NCI-H1092 (cell line): ENCODE results near the gene TMEM165.
"Not testable (repeated sequence)": the region's sequence is repeated elsewhere in the genome, so short reads cannot be mapped to it uniquely, and the experiment has no call there.

Source experiments
- DNase-seq: peaks from one replicate; lab custom pipeline; 2025; lab: John Stamatoyannopoulos, UW

TMEM165 gene

GRCh38 chr4:55395529-55396307 lies at the start of gene TMEM165:
Gene TMEM165 (plus strand): TSS chr4:55395957. CDS start chr4:55396190, 233 bp downstream.
- peak; percentile 80 for DNase-seq

DNA sequence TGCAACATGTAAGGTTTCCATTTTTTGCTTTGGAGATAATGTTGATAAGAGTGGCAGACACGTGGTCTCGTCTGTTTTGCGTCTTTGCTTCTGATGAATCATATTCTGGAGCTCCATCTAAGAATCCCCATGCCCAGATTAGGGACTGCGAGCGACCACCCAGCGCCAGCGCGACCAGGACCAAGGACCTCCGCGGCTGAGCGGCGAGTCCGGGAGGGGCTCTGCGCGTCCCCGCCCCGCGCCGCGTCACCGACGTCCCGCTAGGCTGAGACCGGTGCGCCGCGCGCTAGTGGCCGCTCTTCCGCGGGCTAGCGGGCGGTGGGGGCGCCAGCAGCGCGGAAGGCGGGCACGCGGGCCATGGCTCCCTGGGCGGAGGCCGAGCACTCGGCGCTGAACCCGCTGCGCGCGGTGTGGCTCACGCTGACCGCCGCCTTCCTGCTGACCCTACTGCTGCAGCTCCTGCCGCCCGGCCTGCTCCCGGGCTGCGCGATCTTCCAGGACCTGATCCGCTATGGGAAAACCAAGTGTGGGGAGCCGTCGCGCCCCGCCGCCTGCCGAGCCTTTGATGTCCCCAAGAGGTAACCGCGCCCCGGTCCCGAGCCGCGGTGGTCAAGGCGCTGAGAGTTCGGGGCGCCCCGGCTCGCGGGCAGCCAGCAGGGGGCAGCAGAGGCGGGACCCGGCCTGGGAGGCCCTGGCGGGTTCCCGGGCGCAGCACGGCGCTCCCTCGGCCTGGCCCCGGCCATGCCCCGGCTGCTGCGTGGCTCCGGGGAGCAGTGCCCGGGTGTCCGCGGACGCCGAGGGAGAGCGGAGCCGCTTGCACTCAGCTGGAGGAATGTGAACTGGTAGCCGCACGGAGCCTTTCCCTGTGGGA lies 49.5 kb upstream of the TMEM165 start, which contains the start of gene SRD5A3:
Gene SRD5A3, plus strand, starts transcription at position 263 of the 871 bp plus-strand sequence. Its CDS starts 95 bp downstream, at position 358.
- peak; percentile 78 for DNase-seq

- DNase-seq, result no peak
Observed at GRCh38 chr4:55346851-55347255, 48.9 kb upstream of the TMEM165 start.

GRCh38 chr4:55347610-55348228 lies 48.0 kb upstream of the TMEM165 start:
- DNase-seq, result no peak

DNA sequence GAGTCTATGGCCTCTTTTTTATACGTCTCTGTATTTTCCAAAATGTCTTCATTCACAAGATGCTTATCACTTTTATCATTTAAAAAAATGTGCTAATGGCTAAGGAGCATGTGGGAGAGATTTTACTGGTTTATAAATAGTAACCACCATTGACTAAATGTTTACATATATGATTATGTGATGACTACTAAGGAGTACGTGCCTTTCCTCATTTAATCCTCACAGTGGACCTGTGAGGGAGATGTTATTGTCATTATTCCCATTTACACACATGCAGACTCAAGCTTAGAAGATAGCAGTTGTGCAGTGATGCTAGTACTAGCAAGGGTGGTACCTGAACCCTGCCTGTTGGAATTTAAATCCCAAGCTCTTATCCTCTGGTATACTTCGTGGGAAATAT lies 47.3 kb upstream of the TMEM165 start:
- DNase-seq, result no peak

- DNase-seq, result not testable (repeated sequence)
Observed at GRCh38 chr4:55350870-55351269, 44.9 kb upstream of the TMEM165 start.

- no peak for DNase-seq
Observed at GRCh38 chr4:55351824-55352223, 43.9 kb upstream of the TMEM165 start.

GRCh38 chr4:55352726-55353125 lies 43.0 kb upstream of the TMEM165 start:
- no peak for DNase-seq

DNA sequence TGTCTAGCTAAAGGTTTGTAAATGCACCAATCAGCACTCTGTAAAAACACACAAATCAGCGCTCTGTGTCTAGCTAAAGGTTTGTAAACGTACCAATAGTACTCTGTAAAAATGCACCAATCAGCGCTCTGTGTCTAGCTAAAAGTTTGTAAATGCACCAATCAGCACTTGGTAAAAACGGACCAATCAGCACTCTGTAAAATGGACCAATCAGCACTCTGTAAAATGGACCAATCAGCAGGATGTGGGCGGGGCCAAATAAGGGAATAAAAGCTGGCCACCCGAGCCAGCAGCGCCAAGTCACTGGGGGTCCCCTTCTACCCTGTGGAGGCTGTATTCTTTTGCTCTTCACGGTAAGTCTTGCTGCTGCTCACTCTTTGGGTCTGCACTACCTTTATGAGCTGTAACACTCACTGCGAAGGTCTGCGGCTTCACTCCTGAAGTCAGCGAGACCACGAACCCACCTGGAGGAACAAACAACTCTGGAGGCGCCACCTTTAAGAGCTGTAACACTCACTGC lies 42.5 kb upstream of the TMEM165 start:
- not testable (repeated sequence) for DNase-seq

DNA sequence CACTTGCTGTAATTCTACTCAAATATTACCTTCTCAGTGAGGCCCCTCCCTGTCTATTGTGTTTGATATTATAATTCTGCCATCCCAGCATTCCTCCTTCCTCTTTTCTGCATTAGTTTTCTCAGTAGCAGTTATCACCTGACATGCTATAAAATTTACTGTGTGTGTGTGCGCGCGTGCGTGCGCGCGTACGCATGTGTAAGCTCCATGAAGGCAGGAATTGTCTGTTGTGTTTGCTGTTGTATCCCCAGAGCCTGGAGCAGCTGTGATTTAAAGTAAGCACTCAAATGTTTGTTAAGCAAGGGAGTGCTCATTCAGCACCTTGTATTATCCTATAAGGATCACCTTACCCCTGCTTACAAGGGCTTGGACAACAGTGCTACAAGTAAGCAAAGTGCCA lies 41.1 kb upstream of the TMEM165 start:
- DNase-seq, result no peak

GRCh38 chr4:55355555-55355954 lies 40.2 kb upstream of the TMEM165 start:
- DNase-seq, result no peak

- DNase-seq, result no peak
Observed at GRCh38 chr4:55356991-55357461, 38.7 kb upstream of the TMEM165 start.

- DNase-seq, result no peak
Observed at GRCh38 chr4:55358246-55358645, 37.5 kb upstream of the TMEM165 start.

DNA sequence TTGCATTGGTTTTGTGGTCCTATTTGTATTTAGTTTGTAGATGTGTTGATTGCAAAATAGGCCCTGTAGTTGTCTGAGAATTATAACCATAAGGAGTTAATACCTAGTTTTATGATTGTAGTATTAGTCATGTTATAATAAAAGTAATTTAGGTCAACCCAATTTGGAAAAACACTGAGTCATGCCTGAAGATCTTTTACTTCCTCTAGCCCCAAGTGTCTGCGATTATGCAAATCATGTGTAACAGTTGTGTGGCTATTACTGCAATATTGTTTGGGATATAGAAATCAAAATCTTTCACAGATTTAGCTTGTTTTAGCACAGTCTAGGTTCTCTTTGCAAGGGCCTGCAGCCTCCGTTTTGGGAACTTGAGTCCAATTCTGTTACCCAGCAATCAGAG lies 37.1 kb upstream of the TMEM165 start:
- no peak for DNase-seq

GRCh38 chr4:55359397-55359916 lies 36.3 kb upstream of the TMEM165 start:
- no peak for DNase-seq

DNA sequence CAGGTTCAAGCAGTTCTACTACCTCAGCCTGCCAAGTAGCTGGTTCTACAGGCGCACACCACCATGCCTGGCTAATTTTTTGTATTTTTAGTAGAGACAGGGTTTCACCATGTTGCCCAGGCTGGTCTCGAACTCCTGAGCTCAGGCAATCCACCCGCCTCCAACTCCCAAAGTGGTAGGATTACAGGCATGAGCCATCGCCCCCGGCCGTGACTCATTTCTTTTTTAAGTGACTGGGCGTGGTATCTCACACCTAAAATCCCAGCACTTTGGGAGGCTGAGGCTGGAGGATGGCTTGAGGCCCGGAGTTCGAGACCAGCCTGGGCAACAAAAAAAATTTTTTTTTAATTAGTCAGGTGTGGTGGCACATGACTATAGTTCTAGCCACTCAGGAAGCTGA lies 32.8 kb upstream of the TMEM165 start:
- not testable (repeated sequence) for DNase-seq

DNA sequence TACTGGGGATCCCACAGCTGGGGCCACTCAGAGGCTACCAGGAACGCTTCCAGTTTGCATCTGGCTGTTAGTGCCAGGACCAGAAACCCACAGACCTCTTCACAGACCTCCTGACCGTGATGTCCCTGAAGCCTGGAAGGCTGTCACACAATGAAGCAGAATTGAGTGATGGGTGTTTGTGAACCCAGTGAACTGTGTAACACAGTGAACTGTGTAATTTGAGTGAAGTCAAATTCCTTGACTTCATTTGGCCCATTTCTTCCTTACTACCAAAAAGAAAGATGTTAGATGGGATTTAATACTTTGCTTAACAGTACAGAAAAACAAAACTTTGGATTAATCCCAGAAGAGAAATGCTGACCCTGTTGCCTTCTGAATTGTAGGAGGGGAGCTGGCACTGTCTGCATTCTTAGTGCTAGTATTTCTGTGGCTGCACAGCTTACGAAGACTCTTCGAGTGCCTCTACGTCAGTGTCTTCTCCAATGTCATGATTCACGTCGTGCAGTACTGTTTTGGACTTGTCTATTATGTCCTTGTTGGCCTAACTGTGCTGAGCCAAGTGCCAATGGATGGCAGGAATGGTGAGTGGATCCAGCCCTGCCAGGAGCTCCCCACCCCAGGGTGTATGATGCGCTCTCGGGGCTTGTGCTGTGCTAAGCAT lies 31.9 kb upstream of the TMEM165 start:
- no peak for DNase-seq

- no peak for DNase-seq
Observed at GRCh38 chr4:55364691-55365344, 30.9 kb upstream of the TMEM165 start.

DNA sequence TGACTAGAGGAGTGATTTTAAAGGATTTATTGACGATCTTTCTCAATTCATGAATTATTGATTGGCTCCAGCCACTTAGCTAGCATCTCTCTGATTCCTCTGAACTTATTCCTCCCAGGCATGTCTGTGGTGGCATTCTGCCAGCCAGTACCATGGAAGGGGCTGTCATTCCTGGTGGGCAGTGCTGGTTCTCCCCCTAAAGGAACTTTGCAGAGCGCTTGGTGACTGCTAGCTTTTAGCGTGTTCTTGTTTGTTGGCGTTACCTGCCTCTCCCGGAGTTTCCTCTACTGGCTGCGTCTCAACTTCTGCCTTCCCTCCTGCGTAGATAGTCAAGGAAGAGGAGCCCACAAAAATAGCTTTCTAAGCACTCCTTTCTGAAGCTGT lies 30.4 kb upstream of the TMEM165 start:
- DNase-seq, result no peak

GRCh38 chr4:55366621-55367020 lies 29.1 kb upstream of the TMEM165 start:
- DNase-seq, result no peak
